Liver (tissue), 9 donors: ENCODE results near the gene TXNIP. TPM values are rescaled to one million over a fixed set of nuclear protein-coding genes. Genes with fewer than 3 reads are reported as not detected.

ENCODE experiments used
- DNase-seq: peaks from one replicate; pipeline ENCODE4 v3.0.0-alpha.2; 2017; ENCODE audit warnings: low spot score
- H3K27ac ChIP-seq, 2 donors: one replicate each; pipeline ENCODE4 v1.7.0; 2013; ENCODE audit warnings: inconsistent platforms in 2 of 2, low read length in 2 of 2, control low read depth in 1 of 2, low read depth in 1 of 2, mild to moderate bottlenecking in 1 of 2
- H3K27me3 ChIP-seq, 4 donors: one replicate each; pipeline versions ENCODE4 v1.6.1 to v1.7.0; 2013; ENCODE audit warnings: low read length in 3 of 4, inconsistent platforms in 1 of 4, mild to moderate bottlenecking in 1 of 4, moderate library complexity in 1 of 4; ENCODE audit not compliant: control insufficient read depth in 4 of 4, insufficient read depth in 4 of 4
- H3K36me3 ChIP-seq, 4 donors: one replicate each; pipeline versions ENCODE4 v1.6.1 to v1.7.0; 2013; ENCODE audit warnings: low read length in 3 of 4, mild to moderate bottlenecking in 3 of 4, low read depth in 1 of 4, moderate library complexity in 1 of 4; ENCODE audit not compliant: control insufficient read depth in 4 of 4, insufficient read depth in 3 of 4
- H3K4me1 ChIP-seq, 4 donors: one replicate each; pipeline versions ENCODE4 v1.6.1 to v1.7.0; 2013; ENCODE audit warnings: low read length in 3 of 4, mild to moderate bottlenecking in 3 of 4, moderate library complexity in 1 of 4; ENCODE audit not compliant: control insufficient read depth in 4 of 4, insufficient read depth in 4 of 4
- H3K4me3 ChIP-seq, 3 donors: one replicate each; pipeline versions ENCODE4 v1.6.1 to v1.7.0; 2013; ENCODE audit warnings: low read length in 3 of 3, control low read depth in 1 of 3, low read depth in 1 of 3, mild to moderate bottlenecking in 1 of 3
- H3K9ac ChIP-seq, 2 donors: one replicate each; pipeline ENCODE4 v1.7.0; 2013; ENCODE audit warnings: low read length in 2 of 2, mild to moderate bottlenecking in 2 of 2, moderate library complexity in 2 of 2, control low read depth in 1 of 2, low read depth in 1 of 2
- H3K9me3 ChIP-seq, 4 donors: one replicate each; pipeline versions ENCODE4 v1.6.1 to v1.7.0; 2013; ENCODE audit warnings: low read length in 3 of 4; ENCODE audit not compliant: control insufficient read depth in 4 of 4
- CTCF ChIP-seq: fragments of 150-350 bp; IDR thresholded peaks from 2 replicates; pipeline ENCODE4 v1.5.1; 2017; ENCODE audit warnings: improper control_type of control experiment, low read depth, low read length; ENCODE audit not compliant: missing input control
- EGR1 ChIP-seq, 2 donors: IDR thresholded peaks; 2 replicates each; pipeline ENCODE4 v1.6.1; 2016 to 2018; ENCODE audit warnings: antibody characterized with exemption in 2 of 2, low read depth in 2 of 2
- FOXA1 ChIP-seq: IDR thresholded peaks from 2 replicates; pipeline ENCODE4 v1.6.1; 2016; ENCODE audit warnings: antibody characterized with exemption
- FOXA2 ChIP-seq: IDR thresholded peaks from 2 replicates; pipeline ENCODE4 v1.6.1; 2016; ENCODE audit warnings: antibody characterized with exemption
- GABPA ChIP-seq, 2 donors: IDR thresholded peaks in 1 of 2; conservative IDR thresholded peaks in 1 of 2; 2 replicates each; pipeline ENCODE4 v1.6.1; 2016; ENCODE audit warnings: antibody characterized with exemption in 2 of 2, mild to moderate bottlenecking in 1 of 2, moderate library complexity in 1 of 2
- HNF4A ChIP-seq, 2 donors: conservative IDR thresholded peaks; 2 replicates each; pipeline ENCODE4 v1.6.1; 2016; ENCODE audit warnings: antibody characterized with exemption in 2 of 2, mild to moderate bottlenecking in 2 of 2
- HNF4G ChIP-seq: IDR thresholded peaks from 2 replicates; pipeline ENCODE4 v1.6.1; 2016; ENCODE audit warnings: antibody characterized with exemption
- JUND ChIP-seq, 2 donors: IDR thresholded peaks; 2 replicates each; pipeline ENCODE4 v1.6.1; 2016; ENCODE audit warnings: antibody characterized with exemption in 2 of 2
- NR2F2 ChIP-seq: IDR thresholded peaks from 2 replicates; pipeline ENCODE4 v1.6.1; 2016; ENCODE audit warnings: antibody characterized with exemption
- RAD21 ChIP-seq, 2 donors: IDR thresholded peaks; 2 replicates each; pipeline ENCODE4 v1.6.1; 2016; ENCODE audit warnings: antibody characterized with exemption in 2 of 2, mild to moderate bottlenecking in 2 of 2
- REST ChIP-seq: IDR thresholded peaks from 2 replicates; pipeline ENCODE4 v1.6.1; 2016; ENCODE audit warnings: antibody characterized with exemption, mild to moderate bottlenecking
- RXRA ChIP-seq, 2 donors: IDR thresholded peaks; 2 replicates each; pipeline ENCODE4 v1.6.1; 2017 to 2018; ENCODE audit warnings: antibody characterized with exemption in 2 of 2, mild to moderate bottlenecking in 1 of 2
- SP1 ChIP-seq: IDR thresholded peaks from 2 replicates; pipeline ENCODE4 v1.6.1; 2018; ENCODE audit warnings: antibody characterized with exemption, mild to moderate bottlenecking
- TAF1 ChIP-seq: conservative IDR thresholded peaks from 2 replicates; pipeline ENCODE4 v1.6.1; 2016; ENCODE audit warnings: antibody characterized with exemption, mild to moderate bottlenecking
- YY1 ChIP-seq: IDR thresholded peaks from 2 replicates; pipeline ENCODE4 v1.6.1; 2016; ENCODE audit warnings: antibody characterized with exemption, mild to moderate bottlenecking
- WGBS: extraction: QIAGEN DNeasy Blood & Tissue Kit; methylation state at CpG from one replicate; pipeline ENCODE4 v1.1.7; 2013; 5-methylcytosine and 5-hydroxymethylcytosine counted together
- polyA plus RNA-seq, 2 donors: library from polyadenylated mRNA; stranded (reverse) in 1 of 2; unstranded in 1 of 2; fragments of 200-250 nt in 1 of 2; fragments of >200 nt in 1 of 2; fragmentation: Nextera tagmentation in 1 of 2; extraction: Ambion mirVana in 1 of 2; gene quantifications; one replicate each; pipeline versions ENCODE4 v1.2.1 to v1.2.3, GENCODE V29; 2013 to 2015
- total RNA-seq, 2 donors: library from RNA; depleted of rRNA; stranded (reverse); fragments of >200 nt; gene quantifications; one replicate each; pipeline ENCODE4 v1.2.3, GENCODE V29; 2014
- TF ChIP-seq, protein P1 (sequence below): IDR thresholded peaks from 2 replicates; pipeline ENCODE4 v1.6.1; 2016; ENCODE audit warnings: antibody characterized with exemption
- TF ChIP-seq, protein P2 (sequence below): IDR thresholded peaks from 2 replicates; pipeline ENCODE4 v1.6.1; 2016; ENCODE audit warnings: antibody characterized with exemption
- TF ChIP-seq, protein P3 (sequence below): IDR thresholded peaks from 2 replicates; pipeline ENCODE4 v1.6.1; 2016; ENCODE audit warnings: antibody characterized with exemption
- donor health status: healthy.
- donor health status: healthy.
- donor health status: healthy.
- donor health status: healthy.
- donor health status: healthy.

The TXNIP gene
- total and polyA plus RNA-seq, 4 donors, result 53.8 to 223 (median 92.0) TPM

DNA sequence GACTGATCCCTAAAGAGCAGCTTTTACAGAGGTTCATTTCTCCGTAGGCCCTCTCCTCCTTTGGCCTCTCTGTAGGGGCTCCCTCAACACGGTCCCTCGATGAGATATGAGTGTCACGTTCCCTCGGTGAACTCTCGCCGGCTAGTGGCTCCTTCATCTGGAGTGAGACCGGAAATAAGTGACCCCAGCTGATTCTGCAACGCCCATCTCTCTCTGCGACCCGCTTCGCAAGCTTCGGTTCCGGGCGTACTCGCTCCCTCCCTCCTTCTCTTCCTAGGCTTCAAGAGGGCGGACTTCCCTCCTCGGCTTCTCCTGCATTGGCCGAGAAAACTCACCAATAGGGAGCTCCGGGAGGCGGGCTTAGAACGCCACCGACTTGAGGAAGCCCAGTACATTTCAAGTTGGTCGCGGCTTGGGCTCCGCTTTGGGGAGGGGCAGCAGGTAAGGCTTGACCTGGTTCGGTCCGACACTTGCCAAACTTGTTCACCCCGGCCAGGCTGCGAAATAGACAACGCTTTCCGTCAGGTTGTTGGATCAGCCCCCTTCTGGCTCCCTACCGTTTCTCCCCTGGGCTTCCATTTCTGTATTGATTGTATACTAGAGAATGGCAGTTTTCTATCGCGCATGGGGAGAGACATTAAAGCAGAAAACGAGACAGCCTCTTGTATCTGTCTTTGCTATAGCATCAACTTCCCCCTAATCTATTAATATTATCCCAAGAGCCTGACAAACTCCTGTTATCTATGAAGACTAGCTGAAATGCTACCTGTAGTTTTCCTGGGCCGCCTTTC lies 31.9 kb downstream of the TXNIP start, which contains the start of the genes ANKRD34A and POLR3GL:
TSS of gene ANKRD34A (minus strand) at position 248 of the 791 bp plus-strand sequence. CDS start 2,816 bp downstream, outside the sequence.
TSS of gene POLR3GL (plus strand) at position 363 of the 791 bp plus-strand sequence. CDS start 10,176 bp downstream, outside the sequence.
- Histone ChIP-seq H3K4me1 (peaks cover 8 to 50% (median 35%) of the 10 kb centered on the region in 4 donors), H3K27me3 (no peaks in the 10 kb centered on the region), H3K9ac (peak within 1 kb of the TSS; percentile 69 to 93), H3K4me3 (peak within 1 kb of the TSS; percentile 64 to 92 (median 82)), H3K27ac (peak within 1 kb of the TSS; percentile 77 to 81), H3K36me3 (no peaks in the 10 kb centered on the region), H3K9me3 (peaks cover 0 to 3% (median under 1%) of the 10 kb centered on the region in 4 donors)
- TF ChIP-seq RAD21 (IDR thresholded peaks at IDR 0.05) (peak; percentile 51 to 54), FOXA2 (no peak), SP1 (peak; percentile 75), JUND (IDR thresholded peaks at IDR 0.05) (peak; percentile 14 to 64), GABPA (IDR thresholded peaks at IDR 0.05 in 1 of 2, conservative IDR thresholded peaks at IDR 0.05 in 1 of 2) (peak; percentile 23 to 78), NR2F2 (peak; percentile 39), RXRA (IDR thresholded peaks at IDR 0.05) (peak; percentile 61 to 80), HNF4A (conservative IDR thresholded peaks at IDR 0.05) (peak; percentile 38 to 67), TAF1 (peak; percentile 81), EGR1 (IDR thresholded peaks at IDR 0.05; ENCODE audit: low read depth in 2 of 2) (no peak), HNF4G (no peak), CTCF (no peak), YY1 (peak; percentile 94), REST (peak; percentile 82), FOXA1 (no peak)
- TF ChIP-seq, protein P1, sequence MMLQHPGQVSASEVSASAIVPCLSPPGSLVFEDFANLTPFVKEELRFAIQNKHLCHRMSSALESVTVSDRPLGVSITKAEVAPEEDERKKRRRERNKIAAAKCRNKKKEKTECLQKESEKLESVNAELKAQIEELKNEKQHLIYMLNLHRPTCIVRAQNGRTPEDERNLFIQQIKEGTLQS, result peak; percentile 43
- TF ChIP-seq, protein P2, sequence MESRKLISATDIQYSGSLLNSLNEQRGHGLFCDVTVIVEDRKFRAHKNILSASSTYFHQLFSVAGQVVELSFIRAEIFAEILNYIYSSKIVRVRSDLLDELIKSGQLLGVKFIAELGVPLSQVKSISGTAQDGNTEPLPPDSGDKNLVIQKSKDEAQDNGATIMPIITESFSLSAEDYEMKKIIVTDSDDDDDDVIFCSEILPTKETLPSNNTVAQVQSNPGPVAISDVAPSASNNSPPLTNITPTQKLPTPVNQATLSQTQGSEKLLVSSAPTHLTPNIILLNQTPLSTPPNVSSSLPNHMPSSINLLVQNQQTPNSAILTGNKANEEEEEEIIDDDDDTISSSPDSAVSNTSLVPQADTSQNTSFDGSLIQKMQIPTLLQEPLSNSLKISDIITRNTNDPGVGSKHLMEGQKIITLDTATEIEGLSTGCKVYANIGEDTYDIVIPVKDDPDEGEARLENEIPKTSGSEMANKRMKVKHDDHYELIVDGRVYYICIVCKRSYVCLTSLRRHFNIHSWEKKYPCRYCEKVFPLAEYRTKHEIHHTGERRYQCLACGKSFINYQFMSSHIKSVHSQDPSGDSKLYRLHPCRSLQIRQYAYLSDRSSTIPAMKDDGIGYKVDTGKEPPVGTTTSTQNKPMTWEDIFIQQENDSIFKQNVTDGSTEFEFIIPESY, result peak; percentile 10
- TF ChIP-seq, protein P3, sequence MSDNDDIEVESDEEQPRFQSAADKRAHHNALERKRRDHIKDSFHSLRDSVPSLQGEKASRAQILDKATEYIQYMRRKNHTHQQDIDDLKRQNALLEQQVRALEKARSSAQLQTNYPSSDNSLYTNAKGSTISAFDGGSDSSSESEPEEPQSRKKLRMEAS, result peak; percentile 26
- WGBS, result under 1% methylated on average over 37 of the region's 37 CpGs
- peak; percentile 92 for DNase-seq
